Inferior parietal cortex (tissue), 1 donor: Measurements from ENCODE around the gene TCTN1.
"Not testable (repeated sequence)": the region's sequence is repeated elsewhere in the genome, so short reads cannot be mapped to it uniquely, and the experiment has no call there.

Experiments
- DNase-seq: peaks from one replicate; pipeline ENCODE4 v3.0.0-alpha.2; 2016; ENCODE audit errors: extremely low spot score

TCTN1 gene

DNA sequence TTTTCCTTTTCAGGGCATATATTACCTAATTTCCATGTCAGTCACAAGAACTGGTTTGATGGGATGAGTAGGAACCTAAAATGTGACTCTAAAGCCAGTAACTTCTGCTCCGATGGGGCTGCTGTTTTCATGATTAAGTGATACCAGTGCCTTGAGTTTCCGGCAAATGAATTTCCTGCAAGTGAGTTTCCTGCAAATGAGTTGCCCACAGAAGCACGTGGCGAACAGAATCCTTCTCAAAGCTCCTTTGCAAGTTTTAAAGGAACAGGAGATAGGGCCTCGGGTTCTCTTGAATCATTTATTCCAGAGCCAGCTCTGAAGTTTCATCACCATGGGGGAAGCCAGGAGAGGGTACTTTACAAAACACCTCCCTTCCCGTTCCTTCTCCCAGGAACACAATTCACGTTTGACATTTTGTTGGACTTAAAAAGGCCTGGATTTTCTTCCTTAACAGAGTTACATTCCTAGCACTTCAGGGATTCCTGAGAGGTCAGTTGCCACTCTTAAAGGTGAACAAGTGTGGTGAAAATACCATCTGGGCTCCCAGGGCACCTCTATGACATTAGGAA, 28.6 kb upstream of the TCTN1 start:
- no peak for DNase-seq

- DNase-seq = not testable (repeated sequence)
Observed at GRCh38 chr12:110587102-110587501, 26.8 kb upstream of the TCTN1 start.

- no peak for DNase-seq
Observed at GRCh38 chr12:110590059-110590458, 23.9 kb upstream of the TCTN1 start.

DNA sequence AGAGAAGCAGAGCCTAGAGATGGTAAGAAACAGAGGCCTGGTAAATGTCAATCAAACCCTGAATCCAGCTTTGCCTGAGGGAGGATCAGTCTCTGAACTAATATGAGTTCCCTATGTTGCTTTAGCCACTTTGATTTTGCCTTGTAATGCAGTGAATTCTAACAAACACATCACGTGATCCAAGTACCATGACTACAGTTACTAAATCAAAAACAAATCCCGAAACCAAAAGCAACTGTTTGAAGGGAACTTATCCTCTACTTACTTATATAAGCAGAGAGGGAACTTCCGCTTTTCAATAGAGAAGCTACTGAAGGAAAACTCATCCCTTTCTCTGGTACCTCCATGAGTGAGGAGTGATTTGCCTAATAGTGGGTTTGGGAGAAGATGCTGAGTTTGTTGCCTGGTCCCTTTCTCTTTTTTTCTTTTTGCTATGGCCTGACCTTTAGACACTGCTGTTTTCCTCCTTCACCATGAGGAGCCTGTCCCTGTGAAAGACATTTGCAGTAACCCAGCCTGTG, 23.1 kb upstream of the TCTN1 start:
- no peak for DNase-seq

- no peak for DNase-seq
Observed at GRCh38 chr12:110591451-110592051, 22.4 kb upstream of the TCTN1 start.

DNA sequence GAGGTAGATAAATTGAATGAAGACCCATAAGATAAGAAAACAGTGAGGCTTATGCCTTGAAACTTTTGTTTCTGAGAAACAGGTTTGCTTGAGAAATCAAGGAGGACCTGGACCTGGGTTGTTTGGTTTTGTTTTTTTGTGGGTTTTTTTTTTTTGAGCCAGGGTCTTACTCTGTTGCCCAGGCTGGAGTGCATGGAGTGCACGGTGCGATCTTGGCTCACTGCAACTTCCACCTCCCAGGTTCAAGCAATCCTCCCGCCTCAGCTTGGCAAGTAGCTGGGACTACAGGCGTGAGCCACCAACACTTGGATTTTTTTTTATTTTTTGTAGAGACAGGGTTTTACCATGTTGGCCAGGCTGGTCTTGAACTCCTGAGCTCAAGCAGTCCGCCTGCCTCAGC, 21.9 kb upstream of the TCTN1 start:
- no peak for DNase-seq

- DNase-seq = not testable (repeated sequence)
Observed at GRCh38 chr12:110592919-110593318, 21.0 kb upstream of the TCTN1 start.

DNA sequence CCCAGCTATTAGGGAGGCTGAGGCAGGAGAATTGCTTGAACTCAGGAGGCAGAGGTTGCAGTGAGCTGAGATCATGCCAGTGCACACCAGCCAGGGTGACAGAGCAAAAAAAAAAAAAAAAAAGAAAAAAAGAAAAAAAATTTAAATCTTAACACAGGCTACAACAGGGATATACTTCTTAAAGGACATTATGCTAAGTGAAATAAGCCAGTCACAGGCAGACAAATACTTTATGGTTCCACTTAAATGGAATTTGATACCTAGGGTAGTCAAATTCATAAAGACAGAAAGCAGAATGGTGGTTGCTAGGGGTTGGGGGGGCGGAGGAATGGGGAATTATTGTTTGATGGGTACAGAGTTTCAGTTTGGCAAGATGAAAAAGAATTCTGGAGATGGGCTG, 16.0 kb upstream of the TCTN1 start:
- DNase-seq = no peak

GRCh38 chr12:110599334-110599733, 14.6 kb upstream of the TCTN1 start:
- DNase-seq = no peak

DNA sequence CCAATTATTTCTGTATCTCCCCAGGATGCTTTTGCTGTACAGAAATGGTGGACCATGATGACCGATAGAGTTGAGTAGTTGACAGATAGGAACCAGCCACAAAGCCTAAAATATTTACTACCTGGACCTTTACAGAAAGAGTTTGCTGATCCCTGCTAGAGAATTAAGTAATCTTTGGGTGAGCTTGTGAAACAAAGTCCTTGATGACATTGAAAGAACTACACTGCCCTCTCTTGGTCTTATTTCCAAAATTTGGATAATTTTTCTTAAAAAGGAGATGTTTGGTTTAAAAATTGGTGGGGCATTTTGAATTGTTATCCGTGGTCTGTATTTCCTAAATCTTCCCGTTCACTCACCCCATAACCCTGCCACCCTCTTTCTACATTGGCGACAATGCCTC, 13.7 kb upstream of the TCTN1 start:
- peak; percentile 76 for DNase-seq

DNA sequence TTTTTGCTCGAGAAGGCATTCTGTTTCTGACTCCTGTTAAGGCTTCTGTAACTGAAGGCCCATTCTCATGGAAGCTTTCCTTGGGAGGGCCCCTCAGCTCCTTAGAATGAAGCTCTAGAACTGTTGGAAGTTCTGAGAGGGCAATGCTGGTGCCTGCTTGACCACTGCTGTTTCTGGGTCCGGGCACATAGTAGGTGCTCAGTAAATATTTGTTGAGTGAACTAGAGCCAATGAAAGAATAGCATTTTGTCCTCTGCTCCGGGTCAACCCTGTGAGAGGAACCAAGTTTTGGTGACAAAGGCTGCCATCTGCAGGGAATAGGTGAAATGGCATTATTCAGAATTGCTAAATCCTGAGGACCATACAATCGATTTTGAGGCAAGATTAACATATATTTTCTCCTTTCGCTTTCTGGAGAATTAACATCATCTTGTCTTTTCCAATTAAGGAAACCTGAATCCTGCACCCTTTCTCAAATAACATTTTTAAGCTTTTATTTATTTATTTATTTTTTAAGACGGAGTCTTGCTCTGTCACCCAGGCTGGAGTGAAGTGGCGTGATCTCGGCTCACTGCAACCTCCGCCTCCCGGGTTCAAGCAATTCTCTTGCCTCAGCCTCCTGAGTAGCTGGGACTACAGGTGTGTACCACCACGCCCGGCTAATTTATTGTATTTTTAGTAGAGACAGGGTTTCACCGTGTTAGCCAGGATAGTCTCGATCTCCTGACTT, 11.7 kb upstream of the TCTN1 start:
- DNase-seq = peak; percentile 78

- DNase-seq = no peak
Observed at GRCh38 chr12:110606253-110606611, 7.7 kb upstream of the TCTN1 start.

DNA sequence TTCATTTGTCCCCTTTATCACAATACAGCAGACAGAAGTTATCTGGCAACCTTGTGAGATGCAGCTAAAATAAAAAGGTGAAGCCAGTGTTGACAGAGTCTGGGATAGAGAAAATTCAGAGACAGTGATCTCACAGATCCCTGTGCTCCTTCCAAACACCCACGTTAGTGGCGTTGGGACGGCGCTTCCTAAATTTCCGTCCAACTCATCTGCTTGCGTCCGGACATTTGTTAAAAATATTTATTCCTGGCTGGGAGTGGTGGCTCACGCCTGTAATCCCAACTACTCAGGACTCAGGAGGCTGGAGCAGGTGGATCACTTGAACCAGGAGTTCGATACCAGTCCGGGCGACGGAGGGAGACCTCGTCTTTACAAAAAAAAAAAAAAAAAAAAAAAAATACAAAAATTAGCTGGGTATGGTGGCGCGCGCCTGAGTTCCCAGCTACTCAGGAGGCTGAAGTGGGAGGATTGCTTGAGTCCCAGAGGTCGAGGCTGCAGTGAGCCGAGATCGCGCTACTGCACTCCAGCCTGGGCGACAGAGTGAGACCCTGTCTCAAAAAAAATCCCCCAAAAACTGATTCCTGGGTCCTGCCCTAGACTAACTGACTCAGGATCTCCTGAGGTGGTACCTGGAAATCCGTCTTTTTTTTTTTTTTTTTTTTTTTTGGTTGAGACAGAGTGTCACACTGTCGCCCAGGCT, 708 bp upstream of the TCTN1 start:
- no peak for DNase-seq

- DNase-seq = no peak
Observed at GRCh38 chr12:110615171-110615570, 1.2 kb downstream of the TCTN1 start.

- no peak for DNase-seq
Observed at GRCh38 chr12:110616471-110617115, 2.7 kb downstream of the TCTN1 start.

DNA sequence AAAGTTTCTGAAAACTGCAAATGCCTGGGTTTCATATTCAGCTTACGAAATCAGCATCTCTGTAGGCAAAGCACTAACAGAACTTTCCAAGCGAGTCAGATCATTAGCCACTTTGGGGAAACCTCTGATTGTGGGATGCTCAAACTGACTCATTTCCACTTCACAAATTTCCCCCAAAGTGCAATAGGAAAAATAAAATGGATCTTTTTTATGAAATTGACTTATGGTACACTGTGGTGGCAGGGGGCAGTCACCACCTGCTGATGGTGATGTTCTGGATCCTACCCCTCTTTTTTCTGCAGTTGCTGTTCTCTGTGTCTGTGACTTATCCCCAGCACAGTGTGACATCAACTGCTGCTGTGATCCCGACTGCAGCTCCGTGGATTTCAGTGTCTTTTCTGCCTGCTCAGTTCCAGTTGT, 5.6 kb downstream of the TCTN1 start:
- no peak for DNase-seq

DNA sequence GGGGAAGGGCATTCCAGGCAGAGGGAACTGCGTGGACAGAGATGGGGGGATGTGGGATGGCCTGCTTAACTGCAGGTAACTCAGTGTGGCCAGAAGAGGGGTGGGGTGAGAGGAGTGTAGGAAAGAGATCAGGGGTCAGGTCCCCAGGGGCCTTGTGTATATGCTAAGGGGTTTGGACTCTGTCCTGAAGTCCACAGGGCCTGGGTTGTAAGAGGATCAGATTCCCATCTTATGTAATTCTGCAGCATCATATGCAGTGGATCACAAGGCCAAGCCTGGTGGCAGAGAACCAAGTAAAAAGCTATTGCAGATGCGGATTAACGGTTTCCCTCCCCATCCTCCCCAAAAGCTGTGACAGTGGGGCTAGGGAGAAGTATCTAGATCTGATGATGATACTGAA, 8.7 kb downstream of the TCTN1 start:
- no peak for DNase-seq

DNA sequence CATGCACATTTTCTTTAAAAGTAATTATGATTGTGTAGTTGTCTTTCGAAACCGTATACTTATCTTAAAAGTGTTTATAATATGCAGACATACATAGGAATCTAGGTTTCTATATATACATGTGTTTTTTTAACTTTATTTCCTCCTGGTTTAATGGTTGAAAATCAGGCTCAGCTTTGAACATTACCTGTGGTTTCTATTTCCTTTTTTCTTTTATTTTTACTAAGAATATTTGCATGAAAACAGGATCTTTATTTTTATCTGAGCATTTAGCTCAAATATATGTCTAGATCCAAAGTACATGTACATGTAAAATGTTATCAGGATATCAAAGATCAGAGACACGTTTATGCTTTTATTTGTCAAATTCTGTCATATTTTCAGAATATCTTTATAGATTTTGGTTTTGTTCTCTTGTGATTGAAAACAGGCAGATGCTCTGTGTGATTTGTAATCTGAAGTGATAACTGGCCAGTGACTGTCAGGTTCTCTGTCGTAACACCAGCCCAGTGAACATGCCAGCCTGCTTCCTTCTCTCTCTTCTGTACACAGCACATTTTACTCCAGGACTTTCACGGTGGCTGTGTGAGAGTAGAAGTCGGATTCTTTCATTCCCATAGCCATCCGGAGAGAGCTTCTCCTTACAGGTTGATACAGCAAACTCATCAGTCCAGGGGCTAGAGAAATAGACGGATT, 13.7 kb downstream of the TCTN1 start:
- DNase-seq = no peak

- no peak for DNase-seq
Observed at GRCh38 chr12:110635055-110635454, 21.1 kb downstream of the TCTN1 start.

GRCh38 chr12:110636516-110636915, 22.6 kb downstream of the TCTN1 start:
- DNase-seq = no peak

GRCh38 chr12:110637869-110638441, 24.0 kb downstream of the TCTN1 start:
- no peak for DNase-seq
